ENCODE measurements around the gene GAA. TPM values are rescaled to one million over a fixed set of nuclear protein-coding genes. Genes with fewer than 3 reads are reported as not detected.
A peak's percentile ranks its signal among the peaks of the same experiment; 100 is the strongest.

The GAA gene
- total and polyA plus RNA-seq, 10 of the 15 experiments (the other 5 are each of a cell fraction or from before 2014, with no cell fraction given), result 0.18 to 10.5 (median 4.1) TPM

GRCh38 chr17:80124351-80124981 is 23.1 kb downstream of the GAA start:
- no peak overlapping the region for H3K27ac ChIP-seq (ENCODE audit: control insufficient read depth, insufficient read depth)
- DNase-seq (ENCODE audit: low read depth, low spot score) (no peak), ATAC-seq (peak; percentile 79), FAIRE-seq (no peak)
- ChIA-PET RAD21 (ENCODE audit: unreplicated experiment) (no interaction called here), SMC1A (ENCODE audit: uncharacterized antibody, unreplicated experiment) (no interaction called here), CTCF (interaction anchor here (0.8 to 1.7 kb wide), 4 partner anchors 9 to 42 kb away, joined by 3 to 6 read pairs (median 4); partner anchors contain the start of gene GAA), POLR2A (no interaction called here)
- H3K9me3 ChIP-seq (replicated peaks; ENCODE audit: control insufficient read depth, insufficient read depth, low read length), result no peaks in the 10 kb centered on the region
- no TSS peak for BruUV-seq (replicated peaks)
- in situ Hi-C loops (cut with MboI) (no loop called here), intact Hi-C loops (cut with micrococcal nuclease; ENCODE audit: unreplicated experiment) (no loop called here)
- 50% methylated on average over 15 of the region's 15 CpGs for WGBS (ENCODE audit: insufficient coverage, insufficient replicate concordance, low lambda C conversion rate, missing lambda C conversion rate)
- H2AFZ ChIP-seq (ENCODE audit: control insufficient read depth, low read depth, low read length), result no peak overlapping the region
- H3K79me2 ChIP-seq (ENCODE audit: control insufficient read depth, insufficient read depth, low read length), result no peaks in the 10 kb centered on the region
- TF ChIP-seq SRF (IDR thresholded peaks at IDR 0.05; ENCODE audit: low read depth in 2 of 2, low read length in 2 of 2), result 0 out of 4 replicates have a peak, but pooled peaks of 1 of the 2 experiments have one; percentile 20
- TF ChIP-seq MTA3 (IDR thresholded peaks at IDR 0.05; ENCODE audit: borderline replicate concordance, low read length), result no peak
- no peak for TF ChIP-seq POLR2A (IDR thresholded peaks at IDR 0.05; ENCODE audit: low read depth, low read length)
- TF ChIP-seq RAD21 (IDR thresholded peaks at IDR 0.05; ENCODE audit: insufficient read depth, low read depth, low read length), result peak; percentile 42
- no peak for TF ChIP-seq EZH2 (IDR thresholded peaks at IDR 0.05; ENCODE audit: borderline replicate concordance, control insufficient read depth, low read depth, low read length)
- TF ChIP-seq JUNB (IDR thresholded peaks at IDR 0.05), result no peak
- TF ChIP-seq MLLT1 (IDR thresholded peaks at IDR 0.05), result 0 out of 2 replicates have a peak, but pooled peaks have one; percentile 39
- TF ChIP-seq SMC3 (IDR thresholded peaks at IDR 0.05; ENCODE audit: borderline replicate concordance, low read length), result peak; percentile 36; the same call in 1 of the 2 replicates
- TF ChIP-seq, protein P1, sequence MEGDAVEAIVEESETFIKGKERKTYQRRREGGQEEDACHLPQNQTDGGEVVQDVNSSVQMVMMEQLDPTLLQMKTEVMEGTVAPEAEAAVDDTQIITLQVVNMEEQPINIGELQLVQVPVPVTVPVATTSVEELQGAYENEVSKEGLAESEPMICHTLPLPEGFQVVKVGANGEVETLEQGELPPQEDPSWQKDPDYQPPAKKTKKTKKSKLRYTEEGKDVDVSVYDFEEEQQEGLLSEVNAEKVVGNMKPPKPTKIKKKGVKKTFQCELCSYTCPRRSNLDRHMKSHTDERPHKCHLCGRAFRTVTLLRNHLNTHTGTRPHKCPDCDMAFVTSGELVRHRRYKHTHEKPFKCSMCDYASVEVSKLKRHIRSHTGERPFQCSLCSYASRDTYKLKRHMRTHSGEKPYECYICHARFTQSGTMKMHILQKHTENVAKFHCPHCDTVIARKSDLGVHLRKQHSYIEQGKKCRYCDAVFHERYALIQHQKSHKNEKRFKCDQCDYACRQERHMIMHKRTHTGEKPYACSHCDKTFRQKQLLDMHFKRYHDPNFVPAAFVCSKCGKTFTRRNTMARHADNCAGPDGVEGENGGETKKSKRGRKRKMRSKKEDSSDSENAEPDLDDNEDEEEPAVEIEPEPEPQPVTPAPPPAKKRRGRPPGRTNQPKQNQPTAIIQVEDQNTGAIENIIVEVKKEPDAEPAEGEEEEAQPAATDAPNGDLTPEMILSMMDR (IDR thresholded peaks at IDR 0.05 in 2 of 3, conservative IDR thresholded peaks at IDR 0.05 in 1 of 3; ENCODE audit: control insufficient read depth in 2 of 3, extremely low read depth in 1 of 3, insufficient read depth in 1 of 3, low read depth in 3 of 3, low read length in 3 of 3), result peak; percentile 33 to 47 (median 37); a peak in 4 of 6 replicates
- H3K36me3 ChIP-seq (ENCODE audit: control insufficient read depth in 2 of 2, insufficient read depth in 2 of 2, low read length in 1 of 2), result no peaks in the 10 kb centered on the region
- no peak overlapping the region for H3K4me2 ChIP-seq (ENCODE audit: control insufficient read depth, insufficient read depth)
- no peaks in the 10 kb centered on the region for H4K20me1 ChIP-seq (ENCODE audit: control insufficient read depth, insufficient read depth)
- no peaks in the 10 kb centered on the region for H3K4me1 ChIP-seq (ENCODE audit: control insufficient read depth, insufficient read depth, low read length)
- no peak overlapping the region for H3K9ac ChIP-seq (ENCODE audit: control insufficient read depth, insufficient read depth, low read length)
- no peak overlapping the region for H3K4me3 ChIP-seq
- H3K27me3 ChIP-seq (replicated peaks in 1 of 2; ENCODE audit: control insufficient read depth in 2 of 2, insufficient read depth in 2 of 2, low read length in 1 of 2), result no peaks in the 10 kb centered on the region; a peak in 1 of 4 replicates

Measured in GM12878 (cell line).